CD1c-positive myeloid dendritic cell (primary cell): ENCODE results near the gene SLC2A14.
"Not testable (repeated sequence)": the region's sequence is repeated elsewhere in the genome, so short reads cannot be mapped to it uniquely, and the experiment has no call there.

ENCODE experiments used
- DNase-seq: peaks from one replicate; pipeline ENCODE4 v3.0.0-alpha.2; 2016; ENCODE audit errors: extremely low spot score

Gene SLC2A14

DNA sequence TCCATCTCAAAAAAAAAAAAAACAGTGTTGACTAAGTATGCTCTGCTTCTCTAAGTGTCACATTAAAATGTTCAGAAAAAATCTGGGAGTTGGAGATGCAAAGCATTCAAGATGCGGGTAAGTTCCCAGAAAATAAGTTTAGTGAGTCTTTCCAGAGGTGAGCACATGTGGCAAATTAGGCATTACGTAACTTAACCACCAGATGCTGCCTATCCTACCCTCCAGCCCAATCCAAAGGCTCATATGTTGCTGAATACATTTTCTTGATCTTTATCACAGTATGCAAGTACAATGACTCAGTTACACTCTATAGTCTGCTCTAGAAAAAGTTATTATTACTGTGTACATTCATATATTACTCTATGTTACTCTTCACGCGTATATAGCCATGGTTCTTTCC, 3.6 kb downstream of the SLC2A14 start:
- no peak for DNase-seq

- no peak for DNase-seq
These were observed 4.3 kb downstream of the SLC2A14 start for GRCh38 chr12:7868391-7868790.

DNA sequence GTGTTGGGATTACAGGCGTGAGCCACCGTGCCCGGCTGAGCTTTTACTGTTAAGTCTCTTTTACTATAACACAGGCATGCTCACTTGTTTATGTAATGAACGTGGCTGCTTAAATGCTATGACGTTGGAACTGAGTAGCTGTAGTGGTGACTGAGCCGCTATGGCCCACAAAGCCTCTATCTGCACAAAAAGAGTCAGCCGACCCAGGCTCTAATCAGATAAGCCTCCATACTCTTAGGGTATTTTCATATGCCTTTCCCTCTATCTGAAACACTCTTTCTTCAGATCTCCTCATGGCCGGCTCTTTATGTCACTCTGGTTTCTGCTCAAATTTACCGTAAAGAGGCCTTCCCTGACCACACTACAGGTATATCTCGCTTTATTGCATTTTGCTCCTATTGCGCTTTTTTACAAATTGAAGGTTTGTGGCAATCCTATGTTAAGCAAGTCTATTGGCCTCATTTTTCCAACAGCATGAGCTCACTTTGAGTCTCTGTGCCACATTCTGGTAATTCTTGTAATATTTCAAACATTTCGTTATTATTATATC, 8.0 kb downstream of the SLC2A14 start:
- no peak for DNase-seq

- not testable (repeated sequence) for DNase-seq
These were observed 9.8 kb downstream of the SLC2A14 start for GRCh38 chr12:7862814-7863348.

DNA sequence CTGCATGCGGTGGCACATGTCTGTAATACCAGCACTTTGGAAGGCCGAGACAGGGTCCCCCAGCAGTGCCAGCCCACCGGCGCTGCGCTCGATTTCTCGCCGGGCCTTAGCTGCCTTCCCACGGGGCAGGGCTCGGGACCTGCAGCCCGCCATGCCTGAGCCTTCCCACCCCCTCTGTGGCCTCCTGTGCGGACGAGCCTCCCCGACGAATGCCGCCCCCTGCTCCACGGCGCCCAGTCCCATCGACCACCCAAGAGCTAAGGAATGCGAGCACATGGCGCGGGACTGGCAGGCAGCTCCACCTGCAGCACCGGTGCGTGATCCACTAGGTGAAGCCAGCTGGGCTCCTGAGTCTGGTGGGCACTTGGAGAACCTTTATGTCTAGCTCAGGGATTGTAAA, 10.4 kb downstream of the SLC2A14 start:
- DNase-seq = not testable (repeated sequence)

- DNase-seq = no peak
These were observed 13.2 kb downstream of the SLC2A14 start for GRCh38 chr12:7859552-7859951.

DNA sequence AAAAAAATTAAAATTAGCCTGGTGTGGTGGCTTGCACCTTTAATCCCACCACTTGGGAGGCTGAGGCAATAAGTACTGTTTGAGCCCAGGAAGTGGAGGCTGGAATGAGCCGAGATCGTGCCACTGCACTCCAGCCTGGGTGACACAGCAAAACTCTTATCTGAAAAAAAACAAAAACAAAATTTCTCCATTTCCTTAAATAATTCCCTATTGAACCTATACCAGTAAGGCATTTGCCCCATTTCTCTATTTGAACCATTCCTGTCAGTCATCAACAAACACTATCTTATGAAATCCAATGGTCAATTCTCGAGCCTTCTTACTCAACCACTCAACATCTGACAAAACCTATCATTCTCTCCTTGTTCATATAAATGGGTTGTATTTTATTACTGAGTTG, 14.7 kb downstream of the SLC2A14 start:
- peak; percentile 31 for DNase-seq

- DNase-seq = no peak
These were observed 16.2 kb downstream of the SLC2A14 start for GRCh38 chr12:7856516-7856915.

DNA sequence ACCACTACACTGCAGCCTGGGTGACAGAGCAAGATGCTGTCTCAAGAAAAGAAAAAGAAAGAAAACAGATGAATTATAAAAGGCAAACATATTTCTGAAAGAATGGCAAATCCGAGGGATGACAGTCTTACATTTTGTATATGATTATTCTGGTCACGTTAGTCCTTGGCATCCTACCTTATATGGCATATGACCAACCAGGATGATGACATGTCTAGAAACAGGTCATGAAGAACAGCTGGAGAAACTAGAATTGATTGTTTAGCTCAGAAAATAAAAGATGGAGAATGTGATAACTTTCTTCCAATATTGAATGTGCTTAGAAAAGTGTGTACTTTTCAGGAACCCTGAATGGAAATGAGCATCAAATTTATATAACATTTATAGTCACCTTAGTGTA, 19.2 kb downstream of the SLC2A14 start:
- no peak for DNase-seq

DNA sequence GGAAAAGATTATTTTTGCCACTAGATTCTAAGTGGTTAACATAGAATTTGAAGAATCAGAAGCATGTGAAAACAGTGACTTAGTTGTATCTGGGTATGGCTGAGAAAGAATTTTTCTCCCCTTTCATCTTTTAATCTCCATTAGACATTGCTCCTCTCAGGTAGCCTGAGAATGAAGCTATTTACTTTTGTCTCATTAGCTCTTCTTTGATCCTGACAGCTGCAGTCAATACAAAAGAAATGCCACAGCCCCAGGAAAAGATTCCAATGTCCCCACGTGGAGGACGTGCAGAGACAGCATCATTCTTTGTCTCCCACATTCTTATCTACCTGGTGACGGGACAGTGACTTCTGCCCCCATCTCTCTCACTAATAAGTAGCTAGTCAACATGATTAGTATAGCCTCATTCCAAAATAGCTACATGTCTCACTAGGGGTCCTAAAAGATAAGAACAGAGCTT, 21.1 kb downstream of the SLC2A14 start:
- not testable (repeated sequence) for DNase-seq

GRCh38 chr12:7850099-7850498, 22.6 kb downstream of the SLC2A14 start:
- DNase-seq = not testable (repeated sequence)

GRCh38 chr12:7848098-7848422, 24.7 kb downstream of the SLC2A14 start:
- peak; percentile 42 for DNase-seq

- not testable (repeated sequence) for DNase-seq
These were observed 25.3 kb downstream of the SLC2A14 start for GRCh38 chr12:7847226-7848097.

- DNase-seq = no peak
These were observed 28.6 kb downstream of the SLC2A14 start for GRCh38 chr12:7844116-7844515.

DNA sequence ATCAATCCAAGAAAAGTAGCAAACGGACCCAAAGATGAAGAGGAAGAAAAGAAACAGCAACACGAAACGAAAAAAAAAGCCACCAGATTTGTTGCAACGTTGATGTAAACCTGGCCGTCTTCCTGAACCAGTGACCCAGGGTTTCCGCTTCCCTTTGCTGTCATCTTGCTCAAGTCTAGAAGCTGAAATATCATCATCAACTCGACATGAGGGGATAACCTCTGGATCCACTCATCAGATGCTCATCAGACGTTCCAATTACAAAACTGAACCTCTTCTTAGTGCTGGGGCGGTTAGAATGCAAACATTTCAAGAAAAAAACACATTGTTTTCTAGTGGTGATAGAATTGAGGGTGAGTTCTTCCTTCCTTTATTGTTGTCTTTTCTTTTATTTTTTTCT, 29.1 kb downstream of the SLC2A14 start:
- DNase-seq = peak; percentile 51

GRCh38 chr12:7843149-7843548, 29.6 kb downstream of the SLC2A14 start:
- not testable (repeated sequence) for DNase-seq

- not testable (repeated sequence) for DNase-seq
These were observed 30.3 kb downstream of the SLC2A14 start for GRCh38 chr12:7842444-7842843.

- not testable (repeated sequence) for DNase-seq
These were observed 32.9 kb downstream of the SLC2A14 start for GRCh38 chr12:7839848-7840247.

GRCh38 chr12:7839226-7839625, 33.5 kb downstream of the SLC2A14 start:
- DNase-seq = not testable (repeated sequence)

GRCh38 chr12:7837366-7837765, 35.3 kb downstream of the SLC2A14 start:
- peak; percentile 80 for DNase-seq

DNA sequence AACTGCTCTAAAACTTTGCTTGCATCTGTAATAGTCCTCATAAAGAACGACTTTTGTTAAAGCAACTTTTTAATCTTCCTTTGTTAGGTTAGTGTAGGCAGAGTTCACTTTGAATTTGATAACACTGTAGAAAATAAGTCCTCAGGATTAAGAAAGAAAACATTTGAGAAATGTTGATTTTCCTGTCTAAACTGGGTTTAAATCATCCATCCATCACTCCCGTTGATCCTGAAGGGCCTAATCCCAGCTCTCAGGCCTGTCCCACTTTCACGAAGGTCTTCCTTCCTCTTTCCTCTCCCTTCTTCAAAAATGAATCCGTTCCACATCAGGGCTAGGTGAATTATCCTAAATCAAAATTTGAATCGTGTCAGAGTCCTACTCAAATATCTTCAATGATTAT, 36.9 kb downstream of the SLC2A14 start:
- DNase-seq = no peak

DNA sequence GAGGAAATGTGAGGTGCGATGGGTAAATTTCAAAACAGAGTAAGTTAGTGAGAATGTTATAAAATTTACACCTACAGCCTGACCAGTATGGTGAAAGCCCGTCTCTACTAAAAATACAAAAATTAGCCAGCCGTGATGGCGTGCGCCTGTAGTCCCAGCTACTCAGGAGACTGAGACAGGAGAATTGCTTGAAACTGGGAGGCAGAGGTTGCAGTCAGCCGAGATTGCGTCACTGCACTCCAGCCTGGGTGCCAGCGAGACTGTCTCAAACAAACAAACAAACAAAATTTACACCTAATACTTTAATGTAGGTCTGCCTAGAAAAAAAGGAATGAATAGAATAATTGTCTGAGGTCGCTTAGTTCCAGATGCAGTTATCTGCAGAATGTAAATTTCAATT, 37.6 kb downstream of the SLC2A14 start:
- DNase-seq = no peak

- DNase-seq = peak; percentile 20
These were observed 38.0 kb downstream of the SLC2A14 start for GRCh38 chr12:7834701-7835100.
